ENCODE results near the gene LYRM4. TPM values are rescaled to one million over a fixed set of nuclear protein-coding genes. Genes with fewer than 3 reads are reported as not detected.
A peak's percentile ranks its signal among the peaks of the same experiment; 100 is the strongest.

Gene LYRM4
- polyA plus RNA-seq, 2 of the 4 experiments (the other 2 are of a cell fraction), result 25.6 to 43.3 TPM

- FAIRE-seq, result no peak
- Histone ChIP-seq H3K9me3 (no peaks in the 10 kb centered on the region), H3K4me1 (peaks cover 32% of the 10 kb centered on the region), H3K27ac (no peak overlapping the region), H3K4me3 (no peak overlapping the region), H3K4me2 (no peak overlapping the region)
- POLR2A ChIA-PET, result interaction anchor here (1.5 kb wide), 1 partner anchor 76 kb away, joined by 3 read pairs; the partner anchor contains the start of gene LYRM4
- no peak for ATAC-seq
- CTCF ChIA-PET, result interaction anchor here (0.7 kb wide), 1 partner anchor 41 kb away, joined by 3 read pairs; no protein-coding TSS in a partner anchor
- no peak for TF ChIP-seq POLR2A (IDR thresholded peaks at IDR 0.05; ENCODE audit: low read length)
- no peak for DNase-seq (ENCODE audit: low read depth in 1 of 2, low spot score in 1 of 2)
- 92% methylated on average over 9 of the region's 9 CpGs for WGBS (ENCODE audit: missing lambda C conversion rate)
Observed at GRCh38 chr6:5184878-5185277, 75.9 kb downstream of the LYRM4 start.

GRCh38 chr6:5184218-5184617 lies 76.5 kb downstream of the LYRM4 start:
- no peak overlapping the region for H3K4me3 ChIP-seq
- H3K4me1 ChIP-seq, result peaks cover 29% of the 10 kb centered on the region; the same call in 2 of the 3 replicates
- FAIRE-seq (no peak), DNase-seq (ENCODE audit: low read depth in 1 of 2, low spot score in 1 of 2) (no peak), ATAC-seq (no peak)
- no peak overlapping the region for H3K27ac ChIP-seq
- POLR2A ChIA-PET, result interaction anchor here (1.5 kb wide), 1 partner anchor 77 kb away, joined by 3 read pairs; the partner anchor contains the start of gene LYRM4
- no peak overlapping the region for H3K4me2 ChIP-seq
- no peaks in the 10 kb centered on the region for H3K9me3 ChIP-seq
- WGBS (ENCODE audit: missing lambda C conversion rate), result 61% methylated on average over 2 of the region's 2 CpGs
- TF ChIP-seq HEYL (CRISPR knock-in tag; IDR thresholded peaks at IDR 0.05) (no peak), CTCF (IDR thresholded peaks at IDR 0.05) (no peak), MYC (IDR thresholded peaks at IDR 0.05; ENCODE audit: borderline replicate concordance, low read length) (no peak), CBX8 (IDR thresholded peaks at IDR 0.05) (no peak), ZNF302 (CRISPR knock-in tag; IDR thresholded peaks at IDR 0.05) (no peak), GATA3 (IDR thresholded peaks at IDR 0.05; ENCODE audit: borderline replicate concordance) (no peak), KDM1A (IDR thresholded peaks at IDR 0.05; ENCODE audit: low read depth) (no peak), NR3C1 (IDR thresholded peaks at IDR 0.05) (no peak)
- TF ChIP-seq, protein P1, sequence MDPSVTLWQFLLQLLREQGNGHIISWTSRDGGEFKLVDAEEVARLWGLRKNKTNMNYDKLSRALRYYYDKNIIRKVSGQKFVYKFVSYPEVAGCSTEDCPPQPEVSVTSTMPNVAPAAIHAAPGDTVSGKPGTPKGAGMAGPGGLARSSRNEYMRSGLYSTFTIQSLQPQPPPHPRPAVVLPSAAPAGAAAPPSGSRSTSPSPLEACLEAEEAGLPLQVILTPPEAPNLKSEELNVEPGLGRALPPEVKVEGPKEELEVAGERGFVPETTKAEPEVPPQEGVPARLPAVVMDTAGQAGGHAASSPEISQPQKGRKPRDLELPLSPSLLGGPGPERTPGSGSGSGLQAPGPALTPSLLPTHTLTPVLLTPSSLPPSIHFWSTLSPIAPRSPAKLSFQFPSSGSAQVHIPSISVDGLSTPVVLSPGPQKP (IDR thresholded peaks at IDR 0.05; ENCODE audit: low read depth, low read length), result no peak
- TF ChIP-seq, protein P2, sequence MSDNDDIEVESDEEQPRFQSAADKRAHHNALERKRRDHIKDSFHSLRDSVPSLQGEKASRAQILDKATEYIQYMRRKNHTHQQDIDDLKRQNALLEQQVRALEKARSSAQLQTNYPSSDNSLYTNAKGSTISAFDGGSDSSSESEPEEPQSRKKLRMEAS (IDR thresholded peaks at IDR 0.05), result no peak
- CTCF ChIA-PET, result interaction anchor here (0.8 kb wide), 1 partner anchor 115 kb away, joined by 3 read pairs; no protein-coding TSS in a partner anchor

DNA sequence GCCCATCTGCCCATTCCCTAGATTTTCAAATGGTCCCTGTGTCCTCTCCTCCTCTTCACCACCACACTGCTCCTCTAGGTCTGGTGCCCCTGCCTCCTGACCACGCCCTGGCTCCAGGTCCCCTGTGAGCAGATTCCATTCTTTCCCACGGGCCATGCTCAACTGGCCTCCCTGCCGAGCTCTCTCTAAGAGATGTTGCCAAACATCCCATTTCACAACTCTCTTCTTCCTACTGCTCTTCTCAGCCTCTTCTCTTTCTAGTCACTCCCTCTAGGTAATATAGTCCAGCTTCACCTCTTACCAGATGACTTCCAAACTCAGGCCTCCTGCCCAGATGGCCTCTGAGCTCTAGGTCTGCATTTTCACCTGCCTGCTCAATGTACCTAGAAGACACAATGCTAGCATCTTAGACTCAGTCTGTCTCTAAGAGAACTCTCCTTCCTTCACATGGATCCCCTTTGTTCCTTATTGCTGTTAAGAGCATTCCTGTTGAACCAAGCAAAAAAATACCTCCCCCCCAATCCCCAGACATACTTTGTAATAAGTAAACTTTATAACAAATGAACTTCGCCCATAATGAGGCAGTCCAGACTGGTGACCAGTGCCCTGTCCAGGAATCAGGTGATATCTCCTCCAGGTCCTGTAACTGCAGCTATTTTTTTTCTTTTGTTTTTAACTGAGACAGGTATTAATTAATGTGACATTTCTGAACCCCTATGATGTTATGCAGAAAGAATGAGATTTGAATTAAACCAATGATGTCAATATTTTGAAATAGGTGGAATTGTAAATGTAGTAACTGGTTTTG lies 79.0 kb downstream of the LYRM4 start:
- Histone ChIP-seq H3K4me2 (peak overlapping the region; percentile 28), H3K4me3 (no peak overlapping the region), H3K27ac (peak overlapping the region in 1 of 2 experiments; percentile 26; a peak in 1 of 6 replicates), H3K9me3 (no peaks in the 10 kb centered on the region), H3K4me1 (peaks cover 19% of the 10 kb centered on the region; the same call in 2 of the 3 replicates)
- ChIA-PET POLR2A (no interaction called here), CTCF (interaction anchor here (2.7 kb wide), 1 partner anchor 38 kb away, joined by 9 read pairs; no protein-coding TSS in a partner anchor)
- WGBS (ENCODE audit: missing lambda C conversion rate), result 74% methylated on average over 4 of the region's 4 CpGs
- ATAC-seq (peak in 1 of 2 experiments; percentile 48; a peak in 3 of 6 replicates), FAIRE-seq (no peak), DNase-seq (ENCODE audit: low read depth in 1 of 2, low spot score in 1 of 2) (peak in 1 of 2 experiments; percentile 28)
- TF ChIP-seq KDM1A (IDR thresholded peaks at IDR 0.05; ENCODE audit: low read depth) (no peak), NR3C1 (IDR thresholded peaks at IDR 0.05) (no peak), JUNB (IDR thresholded peaks at IDR 0.05) (no peak), ZSCAN20 (CRISPR knock-in tag; IDR thresholded peaks at IDR 0.05) (no peak), ESRRA (IDR thresholded peaks at IDR 0.05; ENCODE audit: borderline replicate concordance, low read length) (no peak), MAFK (IDR thresholded peaks at IDR 0.05; ENCODE audit: partially characterized antibody) (no peak), ZFP36 (IDR thresholded peaks at IDR 0.05; ENCODE audit: borderline replicate concordance, partially characterized antibody) (no peak), CEBPB (IDR thresholded peaks at IDR 0.05) (no peak), CHD2 (IDR thresholded peaks at IDR 0.05; ENCODE audit: low read length, partially characterized antibody) (no peak), BHLHE40 (IDR thresholded peaks at IDR 0.05; ENCODE audit: low read depth, low read length) (no peak), PBX3 (IDR thresholded peaks at IDR 0.05) (no peak), TP53 (CRISPR knock-in tag; IDR thresholded peaks at IDR 0.05) (no peak), TFCP2L1 (CRISPR knock-in tag; IDR thresholded peaks at IDR 0.05) (no peak), HOXB5 (CRISPR knock-in tag; IDR thresholded peaks at IDR 0.05) (no peak), HOXA7 (CRISPR knock-in tag; IDR thresholded peaks at IDR 0.05) (no peak), CTCF (IDR thresholded peaks at IDR 0.05) (no peak), SMC3 (IDR thresholded peaks at IDR 0.05) (no peak), MYC (IDR thresholded peaks at IDR 0.05; ENCODE audit: borderline replicate concordance, low read length) (no peak)
- TF ChIP-seq, protein P1 (IDR thresholded peaks at IDR 0.05; ENCODE audit: low read depth, low read length), result no peak

All from A549 (cell line).